ENCODE data around the gene ARNT2.

ARNT2 gene

DNA sequence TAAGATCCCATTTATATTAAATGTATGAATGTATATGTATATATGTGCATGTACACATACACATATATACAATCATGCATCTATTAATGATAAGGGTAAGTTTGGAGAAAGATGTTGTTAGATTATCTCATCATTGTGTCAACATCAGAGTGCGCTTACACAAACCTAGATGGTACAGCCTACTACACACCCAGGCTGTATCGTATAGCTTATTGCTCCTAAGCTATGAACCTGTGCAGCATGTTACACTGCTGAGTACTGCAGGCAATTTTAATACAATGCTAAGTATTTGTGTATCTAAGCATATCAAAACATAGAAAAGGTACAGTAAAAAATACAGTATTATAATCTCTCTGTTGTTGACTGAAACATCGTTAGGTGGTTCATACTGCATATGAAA, 233.6 kb downstream of the ARNT2 start:
- H3K14ac ChIP-seq (ENCODE audit: low read length in 2 of 2) = no peak overlapping the region
- no peaks in the 10 kb centered on the region for H3K79me1 ChIP-seq (replicated peaks; ENCODE audit: low read length, poor library complexity, severe bottlenecking)
- no peak overlapping the region for H3K18ac ChIP-seq (ENCODE audit: low read depth in 1 of 2, low read length in 2 of 2)
- H2AFZ ChIP-seq (ENCODE audit: low read depth, low read length) = no peak overlapping the region
- H3K23ac ChIP-seq (ENCODE audit: low read length in 2 of 2) = no peak overlapping the region
- no peak overlapping the region for H2BK120ac ChIP-seq (ENCODE audit: low read depth, low read length)
- no peak overlapping the region for H4K8ac ChIP-seq (ENCODE audit: low read length)
- H3K36me3 ChIP-seq (ENCODE audit: control insufficient read depth in 1 of 2, insufficient read depth in 2 of 2, low read depth in 1 of 2, low read length in 2 of 2) = no peaks in the 10 kb centered on the region
- peaks cover 0 to 15% of the 10 kb centered on the region in 2 experiments for H3K27me3 ChIP-seq (ENCODE audit: control insufficient read depth in 1 of 2, insufficient read depth in 1 of 2, low read length in 2 of 2)
- H2BK12ac ChIP-seq (ENCODE audit: low read length in 2 of 2) = no peak overlapping the region
- no peak overlapping the region for H3K9ac ChIP-seq (ENCODE audit: low read length)
- 50% methylated on average over 2 of the region's 3 CpGs for WGBS
- peaks cover 22% of the 10 kb centered on the region for H3K9me3 ChIP-seq (ENCODE audit: control insufficient read depth, low read length)
- no peak overlapping the region for H2BK5ac ChIP-seq (ENCODE audit: low read depth, low read length, poor library complexity, severe bottlenecking)
- no peak overlapping the region for H3K4ac ChIP-seq (ENCODE audit: low read depth in 1 of 2, low read length in 2 of 2)
- no peak overlapping the region for H2AK5ac ChIP-seq (ENCODE audit: low read length, severe bottlenecking)
- H2BK15ac ChIP-seq (ENCODE audit: low read depth, poor library complexity, severe bottlenecking) = no peak overlapping the region
- no peak for DNase-seq
- H3K4me1 ChIP-seq (ENCODE audit: control insufficient read depth, insufficient read depth, low read depth, low read length) = no peaks in the 10 kb centered on the region
- no peak overlapping the region for H4K91ac ChIP-seq (ENCODE audit: low read length)
- no peak overlapping the region for H3K4me3 ChIP-seq (ENCODE audit: insufficient read depth in 1 of 2, low read depth in 1 of 2, low read length in 2 of 2)
- no peak overlapping the region for H3K27ac ChIP-seq (ENCODE audit: low read length, poor library complexity, severe bottlenecking)
- no peak overlapping the region for H3K4me2 ChIP-seq (ENCODE audit: low read length, poor library complexity, severe bottlenecking)

- WGBS = 79% methylated on average over 3 of the region's 3 CpGs
These were observed 234.5 kb downstream of the ARNT2 start for GRCh38 chr15:80638553-80639167.

GRCh38 chr15:80639168-80639555, 235.0 kb downstream of the ARNT2 start:
- no peak overlapping the region for H3K14ac ChIP-seq (ENCODE audit: low read length in 2 of 2)
- H2AFZ ChIP-seq (ENCODE audit: low read depth, low read length) = no peak overlapping the region
- H3K9me3 ChIP-seq (ENCODE audit: control insufficient read depth, low read length) = peaks cover 22% of the 10 kb centered on the region
- no peak overlapping the region for H2BK15ac ChIP-seq (ENCODE audit: low read depth, poor library complexity, severe bottlenecking)
- no peak overlapping the region for H3K4ac ChIP-seq (ENCODE audit: low read depth in 1 of 2, low read length in 2 of 2)
- H2BK12ac ChIP-seq (ENCODE audit: low read length in 2 of 2) = no peak overlapping the region
- no peaks in the 10 kb centered on the region for H3K36me3 ChIP-seq (ENCODE audit: control insufficient read depth in 1 of 2, insufficient read depth in 2 of 2, low read depth in 1 of 2, low read length in 2 of 2)
- H3K79me1 ChIP-seq (replicated peaks; ENCODE audit: low read length, poor library complexity, severe bottlenecking) = no peaks in the 10 kb centered on the region
- H3K23ac ChIP-seq (ENCODE audit: low read length in 2 of 2) = no peak overlapping the region
- no peak overlapping the region for H4K8ac ChIP-seq (ENCODE audit: low read length)
- no peak overlapping the region for H2BK5ac ChIP-seq (ENCODE audit: low read depth, low read length, poor library complexity, severe bottlenecking)
- H3K4me1 ChIP-seq (ENCODE audit: control insufficient read depth, insufficient read depth, low read depth, low read length) = no peaks in the 10 kb centered on the region
- no peak for DNase-seq
- H3K18ac ChIP-seq (ENCODE audit: low read depth in 1 of 2, low read length in 2 of 2) = no peak overlapping the region
- no peak overlapping the region for H3K9ac ChIP-seq (ENCODE audit: low read length)
- no peak overlapping the region for H4K91ac ChIP-seq (ENCODE audit: low read length)
- no peak overlapping the region for H3K4me3 ChIP-seq (ENCODE audit: insufficient read depth in 1 of 2, low read depth in 1 of 2, low read length in 2 of 2)
- H3K4me2 ChIP-seq (ENCODE audit: low read length, poor library complexity, severe bottlenecking) = no peak overlapping the region
- no peak overlapping the region for H2BK120ac ChIP-seq (ENCODE audit: low read depth, low read length)
- H2AK5ac ChIP-seq (ENCODE audit: low read length, severe bottlenecking) = no peak overlapping the region
- no peak overlapping the region for H3K27ac ChIP-seq (ENCODE audit: low read length, poor library complexity, severe bottlenecking)
- peaks cover 0 to 10% of the 10 kb centered on the region in 2 experiments for H3K27me3 ChIP-seq (ENCODE audit: control insufficient read depth in 1 of 2, insufficient read depth in 1 of 2, low read length in 2 of 2)
- WGBS = 85% methylated on average over 2 of the region's 2 CpGs

More at GRCh38 chr15:80638553-80639167, 234.5 kb downstream of the ARNT2 start:
- H3K9ac ChIP-seq (ENCODE audit: low read length) = no peak overlapping the region
- peaks cover 22% of the 10 kb centered on the region for H3K9me3 ChIP-seq (ENCODE audit: control insufficient read depth, low read length)
- H2BK5ac ChIP-seq (ENCODE audit: low read depth, low read length, poor library complexity, severe bottlenecking) = no peak overlapping the region
- no peak overlapping the region for H2BK12ac ChIP-seq (ENCODE audit: low read length in 2 of 2)
- H2AK5ac ChIP-seq (ENCODE audit: low read length, severe bottlenecking) = no peak overlapping the region
- H2BK120ac ChIP-seq (ENCODE audit: low read depth, low read length) = no peak overlapping the region
- H3K36me3 ChIP-seq (ENCODE audit: control insufficient read depth in 1 of 2, insufficient read depth in 2 of 2, low read depth in 1 of 2, low read length in 2 of 2) = no peaks in the 10 kb centered on the region
- no peaks in the 10 kb centered on the region for H3K4me1 ChIP-seq (ENCODE audit: control insufficient read depth, insufficient read depth, low read depth, low read length)
- no peak overlapping the region for H3K14ac ChIP-seq (ENCODE audit: low read length in 2 of 2)
- no peak overlapping the region for H3K27ac ChIP-seq (ENCODE audit: low read length, poor library complexity, severe bottlenecking)
- no peak overlapping the region for H3K4me3 ChIP-seq (ENCODE audit: insufficient read depth in 1 of 2, low read depth in 1 of 2, low read length in 2 of 2)
- H3K18ac ChIP-seq (ENCODE audit: low read depth in 1 of 2, low read length in 2 of 2) = no peak overlapping the region
- H2BK15ac ChIP-seq (ENCODE audit: low read depth, poor library complexity, severe bottlenecking) = no peak overlapping the region
- no peak overlapping the region for H3K4ac ChIP-seq (ENCODE audit: low read depth in 1 of 2, low read length in 2 of 2)
- H4K8ac ChIP-seq (ENCODE audit: low read length) = no peak overlapping the region
- H3K23ac ChIP-seq (ENCODE audit: low read length in 2 of 2) = no peak overlapping the region
- no peak overlapping the region for H3K4me2 ChIP-seq (ENCODE audit: low read length, poor library complexity, severe bottlenecking)
- no peak overlapping the region for H2AFZ ChIP-seq (ENCODE audit: low read depth, low read length)
- no peak for DNase-seq
- H3K27me3 ChIP-seq (ENCODE audit: control insufficient read depth in 1 of 2, insufficient read depth in 1 of 2, low read length in 2 of 2) = peaks cover 0 to 14% of the 10 kb centered on the region in 2 experiments
- no peaks in the 10 kb centered on the region for H3K79me1 ChIP-seq (replicated peaks; ENCODE audit: low read length, poor library complexity, severe bottlenecking)
- no peak overlapping the region for H4K91ac ChIP-seq (ENCODE audit: low read length)

- Histone ChIP-seq H3K4me1 (ENCODE audit: control insufficient read depth, insufficient read depth, low read depth, low read length) (no peaks in the 10 kb centered on the region), H2AK5ac (ENCODE audit: low read length, severe bottlenecking) (no peak overlapping the region), H3K18ac (ENCODE audit: low read depth in 1 of 2, low read length in 2 of 2) (no peak overlapping the region), H2BK15ac (ENCODE audit: low read depth, poor library complexity, severe bottlenecking) (no peak overlapping the region), H2BK120ac (ENCODE audit: low read depth, low read length) (no peak overlapping the region), H3K9me3 (ENCODE audit: control insufficient read depth, low read length) (peaks cover 22% of the 10 kb centered on the region), H3K4me2 (ENCODE audit: low read length, poor library complexity, severe bottlenecking) (no peak overlapping the region), H3K14ac (ENCODE audit: low read length in 2 of 2) (no peak overlapping the region), H3K79me1 (replicated peaks; ENCODE audit: low read length, poor library complexity, severe bottlenecking) (no peaks in the 10 kb centered on the region), H3K4me3 (ENCODE audit: insufficient read depth in 1 of 2, low read depth in 1 of 2, low read length in 2 of 2) (no peak overlapping the region), H2AFZ (ENCODE audit: low read depth, low read length) (no peak overlapping the region), H4K8ac (ENCODE audit: low read length) (no peak overlapping the region), H3K4ac (ENCODE audit: low read depth in 1 of 2, low read length in 2 of 2) (no peak overlapping the region), H3K27me3 (ENCODE audit: control insufficient read depth in 1 of 2, insufficient read depth in 1 of 2, low read length in 2 of 2) (peaks cover 0 to 6% of the 10 kb centered on the region in 2 experiments), H4K91ac (ENCODE audit: low read length) (no peak overlapping the region), H3K36me3 (ENCODE audit: control insufficient read depth in 1 of 2, insufficient read depth in 2 of 2, low read depth in 1 of 2, low read length in 2 of 2) (no peaks in the 10 kb centered on the region), H3K27ac (ENCODE audit: low read length, poor library complexity, severe bottlenecking) (no peak overlapping the region), H3K9ac (ENCODE audit: low read length) (no peak overlapping the region), H2BK5ac (ENCODE audit: low read depth, low read length, poor library complexity, severe bottlenecking) (no peak overlapping the region), H2BK12ac (ENCODE audit: low read length in 2 of 2) (no peak overlapping the region), H3K23ac (ENCODE audit: low read length in 2 of 2) (no peak overlapping the region)
- DNase-seq = no peak
- WGBS = 74% methylated on average over 3 of the region's 3 CpGs
These were observed 236.4 kb downstream of the ARNT2 start for GRCh38 chr15:80640531-80641121.

All from mesenchymal stem cell (in vitro differentiated cells and primary cell).